Measurements from ENCODE around the gene APOLD1.

Gene APOLD1

DNA sequence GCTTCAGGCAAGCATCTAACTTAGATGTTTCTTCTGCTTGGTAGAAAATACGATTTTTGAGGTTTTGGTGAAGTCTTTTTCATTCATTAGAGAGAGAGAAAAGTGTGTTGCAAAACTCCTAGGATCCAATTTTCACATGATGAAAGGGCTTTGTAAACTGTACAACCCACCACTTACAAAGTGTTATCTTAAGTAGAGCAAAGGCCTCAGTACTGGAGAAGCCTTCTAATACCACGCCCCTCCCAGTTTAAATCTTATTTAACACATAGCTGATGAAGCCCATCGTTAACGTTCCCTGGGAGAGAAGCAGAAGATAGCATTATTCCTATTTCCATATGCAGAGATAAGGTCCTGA, 869 bp downstream of the APOLD1 start:
- peak overlapping the region; percentile 62 for H3K4me3 ChIP-seq (ENCODE audit: low read depth, low read length)
- TF ChIP-seq, protein P1, sequence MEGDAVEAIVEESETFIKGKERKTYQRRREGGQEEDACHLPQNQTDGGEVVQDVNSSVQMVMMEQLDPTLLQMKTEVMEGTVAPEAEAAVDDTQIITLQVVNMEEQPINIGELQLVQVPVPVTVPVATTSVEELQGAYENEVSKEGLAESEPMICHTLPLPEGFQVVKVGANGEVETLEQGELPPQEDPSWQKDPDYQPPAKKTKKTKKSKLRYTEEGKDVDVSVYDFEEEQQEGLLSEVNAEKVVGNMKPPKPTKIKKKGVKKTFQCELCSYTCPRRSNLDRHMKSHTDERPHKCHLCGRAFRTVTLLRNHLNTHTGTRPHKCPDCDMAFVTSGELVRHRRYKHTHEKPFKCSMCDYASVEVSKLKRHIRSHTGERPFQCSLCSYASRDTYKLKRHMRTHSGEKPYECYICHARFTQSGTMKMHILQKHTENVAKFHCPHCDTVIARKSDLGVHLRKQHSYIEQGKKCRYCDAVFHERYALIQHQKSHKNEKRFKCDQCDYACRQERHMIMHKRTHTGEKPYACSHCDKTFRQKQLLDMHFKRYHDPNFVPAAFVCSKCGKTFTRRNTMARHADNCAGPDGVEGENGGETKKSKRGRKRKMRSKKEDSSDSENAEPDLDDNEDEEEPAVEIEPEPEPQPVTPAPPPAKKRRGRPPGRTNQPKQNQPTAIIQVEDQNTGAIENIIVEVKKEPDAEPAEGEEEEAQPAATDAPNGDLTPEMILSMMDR (IDR thresholded peaks at IDR 0.05; ENCODE audit: low read depth, low read length), result no peak

DNA sequence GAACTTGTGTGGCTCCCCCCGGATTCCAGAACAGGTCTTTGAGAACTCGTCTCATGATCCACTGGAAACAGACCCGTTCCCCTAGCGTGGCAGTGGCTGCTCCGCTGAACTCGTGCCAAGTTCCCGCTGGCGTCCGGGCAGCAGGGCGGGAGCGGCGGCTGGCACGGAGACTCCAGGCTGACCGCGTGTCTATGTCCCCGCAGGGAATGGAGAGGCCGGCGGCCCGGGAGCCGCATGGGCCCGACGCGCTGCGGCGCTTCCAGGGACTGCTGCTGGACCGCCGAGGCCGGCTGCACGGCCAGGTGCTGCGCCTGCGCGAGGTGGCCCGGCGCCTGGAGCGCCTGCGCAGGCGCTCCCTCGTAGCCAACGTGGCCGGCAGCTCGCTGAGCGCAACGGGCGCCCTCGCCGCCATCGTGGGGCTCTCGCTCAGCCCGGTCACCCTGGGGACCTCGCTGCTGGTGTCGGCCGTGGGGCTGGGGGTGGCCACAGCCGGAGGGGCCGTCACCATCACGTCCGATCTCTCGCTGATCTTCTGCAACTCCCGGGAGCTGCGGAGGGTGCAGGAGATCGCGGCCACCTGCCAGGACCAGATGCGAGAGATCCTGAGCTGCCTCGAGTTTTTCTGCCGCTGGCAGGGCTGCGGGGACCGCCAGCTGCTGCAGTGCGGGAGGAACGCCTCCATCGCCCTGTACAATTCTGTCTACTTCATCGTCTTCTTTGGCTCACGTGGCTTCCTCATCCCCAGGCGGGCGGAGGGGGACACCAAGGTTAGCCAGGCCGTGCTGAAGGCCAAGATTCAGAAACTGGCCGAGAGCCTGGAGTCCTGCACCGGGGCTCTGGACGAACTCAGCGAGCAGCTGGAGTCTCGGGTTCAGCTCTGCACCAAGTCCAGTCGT, 1.5 kb downstream of the APOLD1 start:
- TF ChIP-seq, protein P1 (IDR thresholded peaks at IDR 0.05; ENCODE audit: low read depth, low read length), result no peak
- H3K4me3 ChIP-seq (ENCODE audit: low read depth, low read length), result peak overlapping the region; percentile 62

DNA sequence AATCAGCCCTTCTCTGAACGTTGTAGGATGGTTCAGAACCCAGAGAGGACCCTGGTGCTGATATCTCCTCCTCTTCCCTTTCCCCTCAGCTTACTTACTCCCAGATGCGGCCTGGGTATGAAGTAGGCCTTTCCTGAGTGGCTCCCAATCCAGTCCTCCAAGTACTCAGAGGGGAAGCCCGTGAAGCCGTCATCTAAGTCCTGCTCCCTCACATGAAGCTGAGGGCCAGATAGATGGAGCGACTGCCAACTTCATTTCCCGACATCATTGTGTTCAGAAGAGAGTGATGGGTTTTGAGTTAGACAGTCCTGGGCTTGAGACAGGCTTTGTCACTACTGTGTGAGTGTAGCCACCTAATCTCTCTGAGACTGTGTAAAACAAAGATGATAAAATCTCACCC, 2.7 kb downstream of the APOLD1 start:
- H3K4me3 ChIP-seq (ENCODE audit: low read depth, low read length), result no peak overlapping the region
- TF ChIP-seq, protein P1 (IDR thresholded peaks at IDR 0.05; ENCODE audit: low read depth, low read length), result no peak

DNA sequence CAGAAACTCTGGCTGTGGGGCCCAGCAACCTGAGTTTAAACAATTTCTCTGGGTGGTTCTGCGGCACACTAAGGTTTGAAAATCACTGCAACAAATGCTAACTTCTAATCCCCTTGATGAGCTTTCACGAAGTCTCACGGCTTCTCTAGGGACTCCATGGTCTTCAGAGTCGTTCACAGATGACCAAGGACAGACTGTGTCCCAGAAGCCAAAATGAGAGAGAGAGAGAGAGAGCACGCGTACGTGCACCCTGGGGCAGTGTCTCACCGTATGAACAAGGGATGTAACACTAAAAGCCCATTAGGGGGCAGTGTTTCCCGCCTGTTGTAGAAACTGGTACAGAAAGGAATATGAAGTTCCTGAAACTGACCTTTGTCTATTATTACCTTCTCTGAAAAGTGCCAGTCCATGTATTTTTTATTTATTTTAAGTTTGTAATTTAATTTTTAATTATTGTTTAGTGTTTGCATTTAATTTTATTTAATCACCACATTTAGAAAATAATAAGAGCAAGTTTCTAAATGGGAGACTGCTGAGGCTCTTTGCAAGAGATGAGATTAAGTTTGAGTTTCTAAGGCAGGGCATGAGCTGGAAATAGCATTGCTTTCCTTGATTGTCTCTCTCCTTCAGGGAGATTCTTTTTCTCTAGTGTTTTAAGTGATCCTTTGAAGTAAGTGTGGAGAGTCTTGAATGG, 3.4 kb downstream of the APOLD1 start:
- TF ChIP-seq, protein P1 (IDR thresholded peaks at IDR 0.05; ENCODE audit: low read depth, low read length), result peak; percentile 55
- H3K4me3 ChIP-seq (ENCODE audit: low read depth, low read length), result no peak overlapping the region

DNA sequence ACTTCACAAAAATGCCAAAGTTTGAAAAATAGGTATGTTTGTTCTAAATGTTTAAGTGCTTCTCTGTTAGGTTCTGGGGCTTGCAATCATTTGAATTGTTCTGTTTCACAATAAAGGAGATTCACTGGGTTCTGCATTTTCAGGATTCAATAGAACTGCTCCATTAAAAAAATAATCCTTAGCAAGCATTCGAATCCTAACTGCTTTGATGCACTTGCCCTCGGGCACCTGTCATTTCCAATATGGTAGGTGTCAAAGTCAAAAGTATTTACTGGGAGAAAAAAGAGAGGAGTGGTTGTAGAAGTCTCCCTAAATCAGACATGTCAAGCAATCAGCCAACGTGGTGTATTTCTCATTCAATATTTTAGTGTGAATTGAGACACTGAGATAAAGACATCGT, 5.5 kb downstream of the APOLD1 start:
- TF ChIP-seq, protein P1 (IDR thresholded peaks at IDR 0.05; ENCODE audit: low read depth, low read length), result no peak
- H3K4me3 ChIP-seq (ENCODE audit: low read depth, low read length), result no peak overlapping the region

DNA sequence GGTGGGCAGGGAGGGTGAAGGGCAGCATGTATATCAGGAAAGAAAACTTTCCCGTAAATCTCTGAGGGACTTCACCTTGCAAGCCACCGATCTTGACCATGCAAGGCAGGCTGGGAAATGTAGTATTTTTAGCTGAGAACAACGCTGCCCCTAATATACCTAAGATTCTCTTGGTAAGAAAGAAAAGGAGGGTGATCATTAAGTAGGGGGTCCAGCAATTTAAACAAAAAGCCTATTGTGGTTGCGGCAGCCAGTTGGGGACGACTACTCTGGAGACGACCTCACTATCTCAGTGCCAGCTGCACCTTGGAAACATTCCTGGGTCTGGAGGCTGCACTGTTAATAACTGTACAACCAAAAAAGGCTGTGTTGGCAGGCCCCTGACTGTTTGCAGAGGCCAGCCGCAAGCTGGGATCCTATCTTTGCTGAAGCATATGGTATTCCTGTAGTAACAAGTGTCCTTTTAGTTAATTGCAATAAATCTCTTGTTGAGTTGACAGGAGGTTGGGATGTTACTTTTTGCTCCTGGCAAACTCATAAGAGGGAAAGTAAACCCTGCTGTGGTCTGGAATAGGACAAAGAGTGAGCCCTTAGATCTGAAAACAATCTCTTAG, 6.4 kb downstream of the APOLD1 start:
- no peak overlapping the region for H3K4me3 ChIP-seq (ENCODE audit: low read depth, low read length)

More for the DNA sequence above, 6.4 kb downstream of the APOLD1 start:
- TF ChIP-seq, protein P1 (IDR thresholded peaks at IDR 0.05; ENCODE audit: low read depth, low read length), result no peak
